Stimulated activated CD4-positive, alpha-beta T cell treated with anti-CD3 and anti-CD28 coated beads, Interleukin-15, amount 100 ng/mL, for 24 hours (primary cell): ENCODE results near the gene GUK1.
A peak's percentile ranks its signal among the peaks of the same experiment; 100 is the strongest.
"Not testable (repeated sequence)": the region's sequence is repeated elsewhere in the genome, so short reads cannot be mapped to it uniquely, and the experiment has no call there.

Experiments
- DNase-seq: peaks from one replicate; pipeline ENCODE4 v3.0.0-alpha.2; 2020

Gene GUK1

GRCh38 chr1:228105270-228105995 lies 34.6 kb upstream of the GUK1 start:
- no peak for DNase-seq

- DNase-seq: no peak
Observed at GRCh38 chr1:228105996-228106799, 33.9 kb upstream of the GUK1 start.

- DNase-seq: no peak
Observed at GRCh38 chr1:228106800-228107054, 33.4 kb upstream of the GUK1 start.

- no peak for DNase-seq
Observed at GRCh38 chr1:228107636-228108035, 32.4 kb upstream of the GUK1 start.

- no peak for DNase-seq
Observed at GRCh38 chr1:228108055-228108690, 31.9 kb upstream of the GUK1 start.

- no peak for DNase-seq
Observed at GRCh38 chr1:228108742-228109072, 31.4 kb upstream of the GUK1 start.

GRCh38 chr1:228109073-228109961 lies 30.8 kb upstream of the GUK1 start, which contains the start of gene MRPL55:
MRPL55 (minus strand) TSS chr1:228109299; CDS start chr1:228108260, 1,039 bp downstream.
- peak; percentile 97 for DNase-seq

GRCh38 chr1:228109962-228110488 lies 30.1 kb upstream of the GUK1 start:
- DNase-seq: no peak

- DNase-seq: no peak
Observed at GRCh38 chr1:228110556-228110955, 29.5 kb upstream of the GUK1 start.

GRCh38 chr1:228111315-228111714 lies 28.8 kb upstream of the GUK1 start:
- not testable (repeated sequence) for DNase-seq

- DNase-seq: no peak
Observed at GRCh38 chr1:228112167-228112566, 27.9 kb upstream of the GUK1 start.

GRCh38 chr1:228112617-228113016 lies 27.5 kb upstream of the GUK1 start:
- no peak for DNase-seq

- no peak for DNase-seq
Observed at GRCh38 chr1:228114827-228115226, 25.3 kb upstream of the GUK1 start.

GRCh38 chr1:228117335-228117734 lies 22.7 kb upstream of the GUK1 start:
- no peak for DNase-seq

- DNase-seq: no peak
Observed at GRCh38 chr1:228118040-228118439, 22.0 kb upstream of the GUK1 start.

- DNase-seq: no peak
Observed at GRCh38 chr1:228120351-228120750, 19.7 kb upstream of the GUK1 start.

- no peak for DNase-seq
Observed at GRCh38 chr1:228120857-228121489, 19.1 kb upstream of the GUK1 start.

- DNase-seq: no peak
Observed at GRCh38 chr1:228122921-228123441, 17.1 kb upstream of the GUK1 start.

- no peak for DNase-seq
Observed at GRCh38 chr1:228123505-228123904, 16.6 kb upstream of the GUK1 start.

- no peak for DNase-seq
Observed at GRCh38 chr1:228125185-228125584, 14.9 kb upstream of the GUK1 start.

- no peak for DNase-seq
Observed at GRCh38 chr1:228131766-228132165, 8.3 kb upstream of the GUK1 start.

- no peak for DNase-seq
Observed at GRCh38 chr1:228134591-228134990, 5.5 kb upstream of the GUK1 start.
